A549 (cell line): ENCODE measurements around the gene POLR3H. TPM values are rescaled to one million over a fixed set of nuclear protein-coding genes. Genes with fewer than 3 reads are reported as not detected.

Experiments used
- ATAC-seq, 2 experiments: fragments of 200-7000 bp in 1 of 2; fragments of >200 bp in 1 of 2; cut with Nextera tagmentation in 1 of 2; cut with Tn5 transposase in 1 of 2; 3 replicates each; pipeline versions ENCODE4 v1.8.0 to v1.9.1; 2018 to 2020; ENCODE audit warnings: mild to moderate bottlenecking in 1 of 2, moderate library complexity in 1 of 2
- CTCF ChIA-PET: fragments of 300-600 bp; sonication (Branson Sonifier 250); formaldehyde crosslinking; extraction: SDS; loops from one replicate; lab custom pipeline; 2021; ENCODE audit warnings: antibody characterized with exemption, inconsistent platforms; lab: Yijun Ruan, JAX
- POLR2A ChIA-PET: fragments of 350-600 bp; formaldehyde crosslinking; extraction: SDS; loops from one replicate; lab custom pipeline; 2021; ENCODE audit warnings: antibody characterized with exemption, inconsistent platforms; lab: Yijun Ruan, JAX
- DNase-seq, 2 experiments: peaks; one replicate each; pipeline versions ENCODE4 v3.0.0 to v3.0.0-alpha.2; 2011 to 2016; ENCODE audit warnings: low read depth in 1 of 2, low spot score in 1 of 2
- FAIRE-seq: peaks from 2 replicates; lab custom pipeline; 2011; peaks lifted over from hg19 to GRCh38; lab: Jason Lieb, UNC
- H3K27ac ChIP-seq, 2 experiments: fragments of >200 bp; sonication (Bioruptor Twin); formaldehyde crosslinking; 3 replicates each; pipeline ENCODE4 v1.5.1; 2016 to 2017
- H3K4me1 ChIP-seq: fragments of >200 bp; sonication (Bioruptor Twin); formaldehyde crosslinking; 3 replicates; pipeline ENCODE4 v1.6.1; 2016
- H3K4me2 ChIP-seq: fragments of >200 bp; sonication (Bioruptor Twin); formaldehyde crosslinking; 3 replicates; pipeline ENCODE4 v1.6.1; 2016
- H3K4me3 ChIP-seq: fragments of >200 bp; sonication (Bioruptor Twin); formaldehyde crosslinking; 3 replicates; pipeline ENCODE4 v1.5.1; 2016
- H3K9me3 ChIP-seq: fragments of >200 bp; sonication (Bioruptor Twin); formaldehyde crosslinking; 3 replicates; pipeline ENCODE4 v1.6.1; 2016
- CBX8 ChIP-seq: fragments of 200-600 bp; sonication (generic); IDR thresholded peaks from 2 replicates; pipeline ENCODE4 v1.6.1; 2016
- CHD4 ChIP-seq: fragments of 200-600 bp; sonication (generic); IDR thresholded peaks from 2 replicates; pipeline ENCODE4 v1.6.1; 2016; ENCODE audit warnings: antibody characterized with exemption, mild to moderate bottlenecking, borderline replicate concordance
- EHF ChIP-seq: fragments of 250-450 bp; sonication (Bioruptor Pico); IDR thresholded peaks from 2 replicates; pipeline ENCODE4 v1.5.0; 2020; ENCODE audit warnings: mild to moderate bottlenecking
- FOSB ChIP-seq: fragments of 250-450 bp; sonication (Bioruptor Pico); IDR thresholded peaks from 2 replicates; pipeline ENCODE4 v1.5.0; 2020; ENCODE audit warnings: mild to moderate bottlenecking, moderate library complexity
- FOSL2 ChIP-seq, 2 experiments: fragments of 450-650 bp in 1 of 2; fragments of >200 bp in 1 of 2; sonication (Bioruptor Twin) in 1 of 2; formaldehyde crosslinking; IDR thresholded peaks; 2 replicates each; pipeline versions ENCODE4 v1.5.0 to v1.6.1; 2016 to 2020; ENCODE audit warnings: mild to moderate bottlenecking in 1 of 2, moderate library complexity in 1 of 2
- HEYL ChIP-seq: fragments of 250-450 bp; sonication (Bioruptor Pico); IDR thresholded peaks from 2 replicates; pipeline ENCODE4 v1.8.0; 2021; ENCODE audit warnings: mild to moderate bottlenecking, moderate library complexity
- HOXB5 ChIP-seq: fragments of 250-450 bp; sonication (Bioruptor Pico); IDR thresholded peaks from 2 replicates; pipeline ENCODE4 v1.5.0; 2020; ENCODE audit warnings: mild to moderate bottlenecking, moderate library complexity
- JUNB ChIP-seq: fragments of >200 bp; sonication (Bioruptor Twin); formaldehyde crosslinking; IDR thresholded peaks from 2 replicates; pipeline ENCODE4 v1.6.1; 2016
- MYC ChIP-seq: IDR thresholded peaks from 2 replicates; pipeline ENCODE4 v1.6.1; 2012; ENCODE audit warnings: mild to moderate bottlenecking, inconsistent platforms, low read length, improper control_type of control experiment, borderline replicate concordance
- NR3C1 ChIP-seq: fragments of >200 bp; sonication (Bioruptor Twin); formaldehyde crosslinking; IDR thresholded peaks from 3 replicates; pipeline ENCODE4 v1.6.1; 2017
- RARB ChIP-seq: fragments of 250-450 bp; sonication (Bioruptor Pico); IDR thresholded peaks from 2 replicates; pipeline ENCODE4 v1.8.0; 2021; ENCODE audit warnings: mild to moderate bottlenecking, moderate library complexity
- RCOR1 ChIP-seq: fragments of 150-350 bp; IDR thresholded peaks from 2 replicates; pipeline ENCODE4 v1.6.1; 2014; ENCODE audit warnings: antibody characterized with exemption, low read length, low read depth
- RFX5 ChIP-seq: fragments of 450-650 bp; IDR thresholded peaks from 2 replicates; pipeline ENCODE4 v1.7.1; 2014; ENCODE audit warnings: antibody characterized with exemption, mild to moderate bottlenecking, moderate library complexity
- RNF2 ChIP-seq: fragments of 200-600 bp; sonication (generic); IDR thresholded peaks from 2 replicates; pipeline ENCODE4 v1.6.1; 2016; ENCODE audit warnings: low read depth, mild to moderate bottlenecking, antibody characterized with exemption, moderate library complexity, borderline replicate concordance
- SREBF2 ChIP-seq: fragments of 450-650 bp; IDR thresholded peaks from 2 replicates; pipeline ENCODE4 v1.6.1; 2014; ENCODE audit warnings: mild to moderate bottlenecking, moderate library complexity
- TP53 ChIP-seq: fragments of 250-450 bp; sonication (Bioruptor Pico); IDR thresholded peaks from 2 replicates; pipeline ENCODE4 v1.5.0; 2021; ENCODE audit warnings: mild to moderate bottlenecking, moderate library complexity
- ZNF302 ChIP-seq: fragments of 250-450 bp; sonication (Bioruptor Pico); IDR thresholded peaks from 2 replicates; pipeline ENCODE4 v1.9.0; 2021; ENCODE audit warnings: inconsistent platforms, mild to moderate bottlenecking, moderate library complexity
- WGBS: methylation state at CpG from one replicate; pipeline ENCODE4 v1.1.6; 2017; ENCODE audit errors: missing lambda C conversion rate; 5-methylcytosine and 5-hydroxymethylcytosine counted together
- polyA plus RNA-seq, 4 experiments: library from polyadenylated mRNA; depleted of rRNA in 3 of 4; stranded (reverse); fragments of >200 nt; fragmentation: RNase III in 1 of 4; extraction: RNeasy Plus Mini Kit Qiagen cat#74134 plus additional on column Dnase treatment in 1 of 4; gene quantifications; 2 replicates in 3 of 4; 3 replicates in 1 of 4; pipeline ENCODE4 v1.2.3, GENCODE V29; 2011 to 2017
- TF ChIP-seq, protein P1 (sequence below): fragments of >200 bp; sonication (Bioruptor Twin); formaldehyde crosslinking; IDR thresholded peaks from 3 replicates; pipeline ENCODE4 v1.6.1; 2016
- TF ChIP-seq, protein P2 (sequence below): fragments of 150-350 bp; IDR thresholded peaks from 2 replicates; pipeline ENCODE4 v1.6.1; 2014; ENCODE audit warnings: low read depth, mild to moderate bottlenecking, low read length
- TF ChIP-seq, protein P3 (sequence below): IDR thresholded peaks from 2 replicates; pipeline ENCODE4 v1.6.1; 2012

POLR3H gene
- polyA plus RNA-seq, 2 of the 4 experiments (the other 2 are of a cell fraction) = 24.5 to 27.7 TPM

DNA sequence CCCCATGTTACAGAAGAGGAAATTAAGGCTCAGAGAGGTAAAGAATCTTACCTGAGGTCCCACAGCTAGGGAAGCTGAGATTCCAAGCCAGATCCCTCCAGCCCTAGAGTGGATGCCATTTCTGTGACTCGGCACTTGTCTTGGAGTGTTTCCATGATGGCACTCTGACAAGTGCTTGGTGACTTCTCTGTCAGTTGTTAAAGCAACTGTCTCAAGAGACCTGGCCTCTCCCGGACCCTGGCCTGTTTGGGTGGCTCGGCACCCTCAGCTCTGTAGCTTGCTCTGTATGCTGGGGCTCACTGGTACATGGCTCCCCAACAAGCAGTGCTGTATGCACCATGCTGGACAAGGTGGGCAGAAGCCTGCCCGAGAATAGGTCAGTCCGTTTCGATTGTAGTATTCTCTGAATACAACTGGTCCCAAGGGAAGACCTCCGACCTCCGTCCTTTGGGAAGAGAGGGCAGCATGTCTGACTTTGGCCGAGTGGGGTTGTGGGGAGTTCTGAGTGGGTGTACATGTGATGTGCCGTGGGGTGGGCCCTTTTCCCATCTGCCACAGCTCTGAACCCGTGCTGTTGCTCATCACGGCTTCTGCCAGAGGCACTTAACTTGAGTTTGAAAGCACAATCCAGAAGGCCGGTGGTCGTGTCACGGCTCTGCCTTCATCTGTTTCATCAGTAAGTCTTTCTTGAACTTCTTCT is 63.0 kb downstream of the POLR3H start (continued):
- no peak for TF ChIP-seq FOSL2 (IDR thresholded peaks at IDR 0.05)
- no peak for TF ChIP-seq FOSL2 (CRISPR knock-in tag; IDR thresholded peaks at IDR 0.05)
- no peak for TF ChIP-seq CBX8
- no peak for TF ChIP-seq RFX5
- TF ChIP-seq, all 56 proteins: peak for 0

DNA sequence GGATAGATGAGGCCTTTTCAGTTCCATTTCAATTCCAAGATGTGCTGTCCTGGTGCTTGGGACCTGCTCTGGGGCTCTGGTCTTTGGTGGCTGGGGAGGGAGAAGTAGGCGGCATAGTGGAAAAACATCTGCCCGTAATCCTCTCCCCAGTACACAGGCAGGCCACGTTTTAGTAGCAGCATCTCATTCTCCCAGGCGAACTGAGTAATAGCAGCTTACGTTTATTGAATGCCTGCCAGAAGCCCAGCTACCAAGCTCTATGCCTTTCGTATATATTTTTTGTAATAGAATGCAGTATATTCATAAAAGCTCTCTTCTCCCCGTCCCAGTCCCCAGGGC is 63.9 kb downstream of the POLR3H start:
- POLR2A ChIA-PET = no interaction called here
- H3K4me3 ChIP-seq = no peak overlapping the region
- no peak overlapping the region for H3K27ac ChIP-seq
- FAIRE-seq (no peak), DNase-seq (no peak), ATAC-seq (no peak)
- no peak overlapping the region for H3K4me2 ChIP-seq
- 76% methylated on average over 7 of the region's 7 CpGs for WGBS
- H3K9me3 ChIP-seq = no peaks in the 10 kb centered on the region
- H3K4me1 ChIP-seq = no peaks in the 10 kb centered on the region; the same call in 2 of the 3 replicates
- TF ChIP-seq SREBF2 (no peak), HEYL (CRISPR knock-in tag) (no peak), JUNB (no peak), FOSL2 (IDR thresholded peaks at IDR 0.05) (no peak), FOSL2 (CRISPR knock-in tag; IDR thresholded peaks at IDR 0.05) (no peak), ZNF302 (no peak), NR3C1 (no peak), RCOR1 (no peak), HOXB5 (CRISPR knock-in tag) (no peak), MYC (no peak)
- CTCF ChIA-PET = interaction anchor here (2.4 to 5.0 kb wide), 2 partner anchors 37 to 77 kb away, joined by 8 to 25 read pairs; no protein-coding TSS in a partner anchor

DNA sequence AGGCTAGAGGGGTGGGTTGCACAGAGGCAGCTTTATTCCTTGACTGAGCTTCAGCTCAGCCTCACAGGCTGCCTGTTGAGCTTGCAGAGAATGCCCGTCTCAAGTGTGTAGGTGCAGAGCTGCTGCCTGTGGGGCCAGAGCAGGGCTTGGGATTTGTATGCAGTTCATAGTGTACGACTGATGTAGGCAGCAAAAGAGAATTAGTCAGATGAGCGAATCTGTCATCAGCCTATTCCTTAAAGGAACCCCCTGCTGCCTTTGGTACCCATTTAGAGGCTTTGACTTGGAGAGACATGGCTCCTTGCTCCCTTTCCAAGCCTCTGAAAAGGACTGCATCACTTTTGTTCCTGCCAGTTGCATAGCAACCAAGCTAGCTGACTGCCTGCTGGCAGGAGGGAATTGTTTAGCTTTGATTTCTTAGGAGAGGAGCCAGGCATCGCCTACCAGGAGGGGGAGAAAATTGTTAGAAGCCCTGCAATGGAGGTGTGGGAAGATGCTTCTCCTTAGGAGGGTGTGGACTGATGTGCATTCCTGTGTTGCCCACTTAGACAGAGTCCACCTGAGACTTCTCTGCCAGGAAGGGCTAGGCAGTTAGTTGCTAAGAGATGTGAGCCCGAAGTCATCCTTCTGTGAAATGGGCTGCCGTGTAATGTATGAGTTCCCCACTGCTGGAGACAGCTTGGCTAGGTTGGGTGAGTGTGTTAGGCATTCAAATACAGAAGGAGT is 64.4 kb downstream of the POLR3H start:
- no peaks in the 10 kb centered on the region; the same call in 2 of the 3 replicates for H3K4me1 ChIP-seq
- FAIRE-seq (no peak), DNase-seq (no peak), ATAC-seq (peak; percentile 13 to 26; a peak in 3 of 6 replicates)
- no peak overlapping the region for H3K27ac ChIP-seq
- H3K4me3 ChIP-seq = no peak overlapping the region
- no peaks in the 10 kb centered on the region for H3K9me3 ChIP-seq
- POLR2A ChIA-PET = no interaction called here
- TF ChIP-seq CHD4 (no peak), FOSB (CRISPR knock-in tag) (no peak), RNF2 (no peak), TP53 (CRISPR knock-in tag) (no peak), NR3C1 (no peak), FOSL2 (IDR thresholded peaks at IDR 0.05) (no peak), FOSL2 (CRISPR knock-in tag; IDR thresholded peaks at IDR 0.05) (no peak), RARB (CRISPR knock-in tag) (no peak)
- TF ChIP-seq, protein P1, sequence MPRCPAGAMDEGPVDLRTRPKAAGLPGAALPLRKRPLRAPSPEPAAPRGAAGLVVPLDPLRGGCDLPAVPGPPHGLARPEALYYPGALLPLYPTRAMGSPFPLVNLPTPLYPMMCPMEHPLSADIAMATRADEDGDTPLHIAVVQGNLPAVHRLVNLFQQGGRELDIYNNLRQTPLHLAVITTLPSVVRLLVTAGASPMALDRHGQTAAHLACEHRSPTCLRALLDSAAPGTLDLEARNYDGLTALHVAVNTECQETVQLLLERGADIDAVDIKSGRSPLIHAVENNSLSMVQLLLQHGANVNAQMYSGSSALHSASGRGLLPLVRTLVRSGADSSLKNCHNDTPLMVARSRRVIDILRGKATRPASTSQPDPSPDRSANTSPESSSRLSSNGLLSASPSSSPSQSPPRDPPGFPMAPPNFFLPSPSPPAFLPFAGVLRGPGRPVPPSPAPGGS = no peak
- no peak overlapping the region for H3K4me2 ChIP-seq
- WGBS = 90% methylated on average over 4 of the region's 6 CpGs
- CTCF ChIA-PET = interaction anchor here (1.0 to 5.0 kb wide), 3 partner anchors 38 to 76 kb away, joined by 3 to 25 read pairs (median 8); no protein-coding TSS in a partner anchor

DNA sequence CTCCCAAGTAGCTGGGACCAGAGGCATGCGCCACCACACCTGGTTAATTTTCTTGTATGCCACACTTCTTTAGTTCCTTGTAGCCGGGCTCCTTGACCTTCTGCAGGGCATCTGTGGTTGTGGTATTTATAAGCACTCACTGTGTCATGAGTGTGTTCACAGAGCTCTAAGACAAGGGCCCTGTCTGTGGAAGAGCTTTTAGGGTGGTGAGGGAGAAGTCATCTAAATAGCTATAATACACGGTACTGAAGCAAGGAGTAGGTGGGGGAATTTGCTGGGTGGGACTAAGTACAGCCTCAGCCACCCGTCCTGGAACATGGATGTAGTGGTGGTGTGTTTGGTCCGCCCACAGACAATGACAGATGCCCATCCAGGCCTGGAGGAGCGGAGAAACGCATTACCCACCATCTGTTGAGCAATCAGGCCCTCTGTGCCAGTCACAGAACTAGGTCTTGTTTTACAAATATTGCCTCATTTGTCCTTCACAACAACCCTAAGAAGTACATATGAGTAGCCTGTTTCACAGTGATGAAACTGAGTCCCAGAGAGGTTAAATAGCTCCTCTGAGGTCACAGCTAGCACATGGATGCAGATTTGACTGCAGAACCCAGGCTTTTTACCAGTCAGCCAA is 65.3 kb downstream of the POLR3H start:
- CTCF ChIA-PET = interaction anchor here (1.0 to 5.0 kb wide), 3 partner anchors 39 to 75 kb away, joined by 3 to 25 read pairs (median 8); no protein-coding TSS in a partner anchor
- no peak; a peak in 1 of 6 replicates for ATAC-seq

More for the DNA sequence above, 65.3 kb downstream of the POLR3H start:
- FAIRE-seq = no peak
- Histone ChIP-seq H3K9me3 (no peaks in the 10 kb centered on the region), H3K4me2 (no peak overlapping the region), H3K4me1 (no peaks in the 10 kb centered on the region; the same call in 2 of the 3 replicates), H3K4me3 (no peak overlapping the region), H3K27ac (no peak overlapping the region)
- DNase-seq = no peak
- POLR2A ChIA-PET = no interaction called here
- 93% methylated on average over 7 of the region's 7 CpGs for WGBS
- TF ChIP-seq HEYL (CRISPR knock-in tag) (no peak), EHF (CRISPR knock-in tag) (no peak), ZNF302 (no peak)
- TF ChIP-seq, protein P2, sequence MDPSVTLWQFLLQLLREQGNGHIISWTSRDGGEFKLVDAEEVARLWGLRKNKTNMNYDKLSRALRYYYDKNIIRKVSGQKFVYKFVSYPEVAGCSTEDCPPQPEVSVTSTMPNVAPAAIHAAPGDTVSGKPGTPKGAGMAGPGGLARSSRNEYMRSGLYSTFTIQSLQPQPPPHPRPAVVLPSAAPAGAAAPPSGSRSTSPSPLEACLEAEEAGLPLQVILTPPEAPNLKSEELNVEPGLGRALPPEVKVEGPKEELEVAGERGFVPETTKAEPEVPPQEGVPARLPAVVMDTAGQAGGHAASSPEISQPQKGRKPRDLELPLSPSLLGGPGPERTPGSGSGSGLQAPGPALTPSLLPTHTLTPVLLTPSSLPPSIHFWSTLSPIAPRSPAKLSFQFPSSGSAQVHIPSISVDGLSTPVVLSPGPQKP = no peak
- TF ChIP-seq, protein P3, sequence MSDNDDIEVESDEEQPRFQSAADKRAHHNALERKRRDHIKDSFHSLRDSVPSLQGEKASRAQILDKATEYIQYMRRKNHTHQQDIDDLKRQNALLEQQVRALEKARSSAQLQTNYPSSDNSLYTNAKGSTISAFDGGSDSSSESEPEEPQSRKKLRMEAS = no peak
